Mesenchymal stem cell (in vitro differentiated cells and primary cell): ENCODE data around the gene PAPPA.

Experiments
- DNase-seq: peaks from one replicate; pipeline ENCODE4 v3.0.0-alpha.2; 2013
- H2AFZ ChIP-seq: one replicate; pipeline ENCODE4 v1.6.1; 2013; ENCODE audit warnings: low read depth, mild to moderate bottlenecking, control low read depth, inconsistent platforms, low read length, moderate library complexity
- H2AK5ac ChIP-seq: 2 replicates; pipeline ENCODE4 v1.6.1; 2013; ENCODE audit warnings: low read length, moderate library complexity, mild to moderate bottlenecking, inconsistent platforms; ENCODE audit not compliant: severe bottlenecking
- H2BK120ac ChIP-seq: one replicate; pipeline ENCODE4 v1.6.1; 2013; ENCODE audit warnings: low read depth, mild to moderate bottlenecking, inconsistent platforms, low read length, moderate library complexity
- H2BK12ac ChIP-seq, 2 experiments: one replicate each; pipeline ENCODE4 v1.6.1; 2013; ENCODE audit warnings: inconsistent platforms in 2 of 2, low read length in 2 of 2, mild to moderate bottlenecking in 2 of 2, moderate library complexity in 2 of 2, control low read depth in 1 of 2
- H2BK15ac ChIP-seq: one replicate; pipeline ENCODE4 v1.6.1; 2013; ENCODE audit warnings: mild to moderate bottlenecking, low read depth, inconsistent platforms; ENCODE audit not compliant: poor library complexity, severe bottlenecking
- H2BK5ac ChIP-seq: 2 replicates; pipeline ENCODE4 v1.6.1; 2013; ENCODE audit warnings: low read depth, mild to moderate bottlenecking, low read length, control low read depth, inconsistent platforms; ENCODE audit not compliant: poor library complexity, severe bottlenecking
- H3K14ac ChIP-seq, 2 experiments: one replicate each; pipeline ENCODE4 v1.6.1; 2013; ENCODE audit warnings: inconsistent platforms in 2 of 2, low read length in 2 of 2, control low read depth in 1 of 2, mild to moderate bottlenecking in 1 of 2, moderate library complexity in 1 of 2
- H3K18ac ChIP-seq, 2 experiments: one replicate each; pipeline ENCODE4 v1.6.1; 2013; ENCODE audit warnings: inconsistent platforms in 2 of 2, low read length in 2 of 2, control low read depth in 1 of 2, low read depth in 1 of 2, mild to moderate bottlenecking in 1 of 2
- H3K23ac ChIP-seq, 2 experiments: one replicate each; pipeline ENCODE4 v1.6.1; 2013; ENCODE audit warnings: inconsistent platforms in 2 of 2, low read length in 2 of 2, mild to moderate bottlenecking in 2 of 2, moderate library complexity in 2 of 2, control low read depth in 1 of 2
- H3K27ac ChIP-seq: 2 replicates; pipeline ENCODE4 v1.5.1; 2013; ENCODE audit warnings: mild to moderate bottlenecking, moderate library complexity, low read length, control low read depth, inconsistent platforms; ENCODE audit not compliant: poor library complexity, severe bottlenecking
- H3K27me3 ChIP-seq, 2 experiments: 2 replicates each; pipeline versions ENCODE4 v1.6.1 to v1.7.0; 2013; ENCODE audit warnings: low read length in 2 of 2, mild to moderate bottlenecking in 2 of 2, moderate library complexity in 2 of 2, control low read depth in 1 of 2, inconsistent platforms in 1 of 2; ENCODE audit not compliant: control insufficient read depth in 1 of 2, insufficient read depth in 1 of 2
- H3K36me3 ChIP-seq, 2 experiments: 2 replicates each; pipeline versions ENCODE4 v1.6.1 to v1.7.0; 2013; ENCODE audit warnings: low read length in 2 of 2, control low read depth in 1 of 2, inconsistent platforms in 1 of 2, low read depth in 1 of 2, mild to moderate bottlenecking in 1 of 2; ENCODE audit not compliant: insufficient read depth in 2 of 2, control insufficient read depth in 1 of 2
- H3K4ac ChIP-seq, 2 experiments: one replicate each; pipeline ENCODE4 v1.6.1; 2013; ENCODE audit warnings: inconsistent platforms in 2 of 2, low read length in 2 of 2, mild to moderate bottlenecking in 2 of 2, moderate library complexity in 2 of 2, control low read depth in 1 of 2, low read depth in 1 of 2
- H3K4me1 ChIP-seq: 2 replicates; pipeline ENCODE4 v1.6.1; 2013; ENCODE audit warnings: low read depth, low read length, control low read depth; ENCODE audit not compliant: control insufficient read depth, insufficient read depth
- H3K4me2 ChIP-seq: 2 replicates; pipeline ENCODE4 v1.6.1; 2013; ENCODE audit warnings: low read length, mild to moderate bottlenecking, inconsistent platforms; ENCODE audit not compliant: poor library complexity, severe bottlenecking
- H3K4me3 ChIP-seq, 2 experiments: 2 replicates each; pipeline versions ENCODE4 v1.5.1 to v1.7.0; 2013; ENCODE audit warnings: low read length in 2 of 2, mild to moderate bottlenecking in 2 of 2, control low read depth in 1 of 2, low read depth in 1 of 2; ENCODE audit not compliant: insufficient read depth in 1 of 2
- H3K79me1 ChIP-seq: replicated peaks from 2 replicates; pipeline ENCODE4 v1.6.1; 2013; ENCODE audit warnings: mild to moderate bottlenecking, control low read depth, low read length, inconsistent platforms; ENCODE audit not compliant: poor library complexity, severe bottlenecking
- H3K9ac ChIP-seq: 2 replicates; pipeline ENCODE4 v1.7.0; 2013; ENCODE audit warnings: mild to moderate bottlenecking, low read length, moderate library complexity
- H3K9me3 ChIP-seq: 2 replicates; pipeline ENCODE4 v1.7.0; 2013; ENCODE audit warnings: mild to moderate bottlenecking, low read length; ENCODE audit not compliant: control insufficient read depth
- H4K8ac ChIP-seq: one replicate; pipeline ENCODE4 v1.6.1; 2013; ENCODE audit warnings: inconsistent platforms, mild to moderate bottlenecking, low read length, moderate library complexity
- H4K91ac ChIP-seq: one replicate; pipeline ENCODE4 v1.6.1; 2013; ENCODE audit warnings: mild to moderate bottlenecking, low read length, inconsistent platforms
- WGBS: methylation state at CpG from one replicate; pipeline ENCODE4 v1.1.7; 2013; ENCODE audit warnings: mixed read lengths; 5-methylcytosine and 5-hydroxymethylcytosine counted together

The PAPPA gene

DNA sequence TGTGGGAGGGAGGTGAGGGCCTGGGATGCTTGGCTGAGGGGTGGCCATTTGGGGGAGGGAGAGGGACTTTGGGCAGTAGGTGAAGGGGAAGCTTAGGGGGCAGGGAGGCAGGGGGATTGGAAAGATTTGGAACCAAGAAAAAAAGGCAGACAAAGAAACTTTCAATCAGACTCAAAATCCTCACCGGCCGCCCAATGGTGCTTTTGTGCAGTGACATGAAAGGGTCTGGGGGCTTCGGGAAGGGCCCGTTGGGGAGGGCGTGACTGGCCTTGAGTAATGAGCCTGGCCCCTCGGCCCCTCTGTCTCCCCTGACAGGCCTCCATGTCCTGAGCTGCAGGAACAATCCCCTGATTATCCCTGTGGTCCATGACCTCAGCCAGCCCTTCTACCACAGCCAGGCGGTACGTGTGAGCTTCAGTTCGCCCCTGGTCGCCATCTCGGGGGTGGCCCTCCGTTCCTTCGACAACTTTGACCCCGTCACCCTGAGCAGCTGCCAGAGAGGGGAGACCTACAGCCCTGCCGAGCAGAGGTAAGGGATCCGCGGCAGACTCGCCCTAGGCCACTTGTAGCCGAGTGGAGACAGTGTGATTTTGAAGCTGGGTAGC is 181.1 kb downstream of the PAPPA start:
- H2AFZ ChIP-seq = no peak overlapping the region
- H4K91ac ChIP-seq = no peak overlapping the region

DNA sequence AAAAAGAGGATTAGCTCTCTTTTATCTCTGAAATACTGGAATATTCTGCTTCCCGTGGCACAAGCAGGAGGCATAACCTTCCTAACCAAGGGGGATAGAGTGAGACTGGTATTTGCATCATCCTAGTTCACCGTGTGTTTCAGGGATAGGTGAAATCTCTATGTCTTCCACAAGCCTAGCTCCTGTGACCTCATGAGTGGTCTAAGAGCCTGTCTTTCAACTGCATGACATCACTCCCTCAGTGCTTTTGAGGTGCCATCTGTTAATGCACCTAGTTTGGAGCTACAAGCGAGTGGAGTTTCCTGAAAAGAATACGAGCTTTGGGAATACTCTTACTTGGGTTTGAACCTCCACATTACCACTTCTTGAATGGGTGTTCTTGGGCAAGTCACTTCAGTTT is 181.8 kb downstream of the PAPPA start:
- no peak overlapping the region for H2AK5ac ChIP-seq
- no peak overlapping the region for H2AFZ ChIP-seq
- no peak overlapping the region for H2BK5ac ChIP-seq
- no peak overlapping the region for H3K4me2 ChIP-seq
- no peak overlapping the region for H3K14ac ChIP-seq
- no peaks in the 10 kb centered on the region for H3K79me1 ChIP-seq
- no peak overlapping the region for H2BK120ac ChIP-seq
- H4K91ac ChIP-seq = no peak overlapping the region
- no peak overlapping the region for H3K27ac ChIP-seq
- peaks cover 23 to 95% of the 10 kb centered on the region in 2 experiments for H3K36me3 ChIP-seq
- peaks cover 4% of the 10 kb centered on the region for H3K4me1 ChIP-seq
- H3K4ac ChIP-seq = no peak overlapping the region
- DNase-seq = no peak
- no peak overlapping the region for H3K23ac ChIP-seq
- 95% methylated on average over 2 of the region's 4 CpGs for WGBS
- no peak overlapping the region for H3K18ac ChIP-seq
- no peak overlapping the region for H3K9ac ChIP-seq
- no peaks in the 10 kb centered on the region for H3K9me3 ChIP-seq
- H4K8ac ChIP-seq = no peak overlapping the region
- no peaks in the 10 kb centered on the region for H3K27me3 ChIP-seq
- H2BK12ac ChIP-seq = no peak overlapping the region
- H3K4me3 ChIP-seq = no peak overlapping the region
- H2BK15ac ChIP-seq = no peak overlapping the region

More for the DNA sequence above, 181.1 kb downstream of the PAPPA start:
- no peak for DNase-seq
- Histone ChIP-seq H3K9me3 (no peaks in the 10 kb centered on the region), H2BK5ac (no peak overlapping the region), H2AK5ac (no peak overlapping the region), H3K27me3 (no peaks in the 10 kb centered on the region), H3K14ac (no peak overlapping the region), H3K18ac (no peak overlapping the region), H3K23ac (no peak overlapping the region), H3K79me1 (no peaks in the 10 kb centered on the region), H3K36me3 (peaks cover 23 to 95% of the 10 kb centered on the region in 2 experiments), H3K4me2 (no peak overlapping the region), H3K27ac (no peak overlapping the region), H3K9ac (no peak overlapping the region), H3K4me3 (no peak overlapping the region), H2BK120ac (no peak overlapping the region), H2BK15ac (no peak overlapping the region), H3K4me1 (peaks cover 4% of the 10 kb centered on the region), H4K8ac (no peak overlapping the region), H3K4ac (no peak overlapping the region), H2BK12ac (no peak overlapping the region)
- 95% methylated on average over 18 of the region's 19 CpGs for WGBS

DNA sequence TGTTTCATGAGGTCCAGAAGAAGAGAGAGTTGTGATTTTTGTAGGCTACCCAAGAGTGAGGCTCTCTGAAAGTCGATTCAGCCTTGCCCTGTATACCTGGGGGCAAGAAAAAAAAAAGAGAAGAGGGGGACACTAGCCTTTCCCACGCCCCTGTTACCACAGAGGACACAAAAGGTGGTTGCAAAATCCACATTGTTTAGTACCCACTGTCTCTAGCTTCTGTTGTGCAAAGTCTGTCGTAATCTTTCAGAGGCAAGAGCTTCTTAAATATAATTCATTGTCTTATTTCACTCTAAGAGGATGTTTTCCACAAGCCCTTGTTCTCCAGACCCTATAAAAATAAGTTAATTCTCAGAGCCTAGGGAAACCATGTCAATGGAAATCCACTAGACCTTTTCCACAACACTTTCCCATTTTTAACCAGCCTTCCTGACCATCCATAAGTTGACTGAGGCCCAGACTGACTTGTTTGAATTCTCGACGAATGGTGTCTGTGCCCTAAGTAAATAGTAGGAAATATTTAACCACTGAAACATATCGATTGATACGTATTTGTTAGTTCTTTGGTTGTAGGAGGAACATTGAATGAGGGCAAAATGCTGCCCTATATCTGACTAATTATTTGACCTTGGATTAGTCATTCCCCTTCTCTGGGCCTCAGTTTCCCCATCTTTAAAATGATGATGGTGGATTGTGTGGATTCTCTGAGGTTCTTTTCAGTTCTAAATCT is 182.7 kb downstream of the PAPPA start:
- WGBS = 93% methylated on average over 7 of the region's 7 CpGs

DNA sequence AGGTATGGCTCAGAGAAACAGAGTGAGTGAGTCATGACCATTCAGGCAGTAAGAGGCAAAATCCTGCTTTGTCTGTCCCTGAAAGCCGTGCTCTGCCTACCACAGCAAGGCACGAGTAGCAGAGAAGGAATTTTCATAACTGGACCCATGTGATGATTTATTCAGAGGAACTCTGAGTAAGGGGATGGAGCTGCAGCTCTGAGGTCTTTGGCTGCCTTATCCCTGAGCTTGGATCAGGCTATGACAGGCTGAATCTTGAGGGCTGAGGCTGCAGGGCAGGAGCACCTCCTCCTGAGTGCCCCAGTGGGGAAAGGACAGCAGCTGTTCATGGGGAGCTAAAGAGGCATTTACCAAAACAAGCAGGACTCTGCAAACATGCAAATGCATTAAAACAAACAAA is 183.4 kb downstream of the PAPPA start:
- H2BK120ac ChIP-seq = no peak overlapping the region
- H3K9ac ChIP-seq = peak overlapping the region; percentile 22
- peaks cover 23 to 94% of the 10 kb centered on the region in 2 experiments for H3K36me3 ChIP-seq
- no peaks in the 10 kb centered on the region for H3K27me3 ChIP-seq
- H4K91ac ChIP-seq = no peak overlapping the region
- no peak overlapping the region for H3K4ac ChIP-seq
- no peak overlapping the region for H3K18ac ChIP-seq
- H2BK12ac ChIP-seq = peak overlapping the region in 1 of 2 experiments; percentile 8
- no peak overlapping the region for H2BK15ac ChIP-seq
- no peak overlapping the region for H2AFZ ChIP-seq
- H2AK5ac ChIP-seq = no peak overlapping the region
- 27% methylated on average over 2 of the region's 2 CpGs for WGBS
- no peak overlapping the region for H3K4me3 ChIP-seq
- no peak overlapping the region for H3K4me2 ChIP-seq
- H3K9me3 ChIP-seq = no peaks in the 10 kb centered on the region
- H4K8ac ChIP-seq = no peak overlapping the region
- peak overlapping the region; percentile 69 for H3K27ac ChIP-seq
- DNase-seq = peak; percentile 59
- H3K4me1 ChIP-seq = peaks cover 4% of the 10 kb centered on the region
- no peak overlapping the region for H2BK5ac ChIP-seq
- H3K14ac ChIP-seq = no peak overlapping the region
- H3K79me1 ChIP-seq = no peaks in the 10 kb centered on the region
- H3K23ac ChIP-seq = no peak overlapping the region

More for the DNA sequence above, 182.7 kb downstream of the PAPPA start:
- Histone ChIP-seq H2AFZ (no peak overlapping the region), H3K4me3 (no peak overlapping the region), H2BK12ac (no peak overlapping the region), H2BK15ac (no peak overlapping the region), H3K27me3 (no peaks in the 10 kb centered on the region), H3K14ac (no peak overlapping the region), H4K91ac (no peak overlapping the region), H3K79me1 (no peaks in the 10 kb centered on the region), H3K4me1 (peaks cover 4% of the 10 kb centered on the region), H3K18ac (no peak overlapping the region), H2AK5ac (peak overlapping the region; percentile 17), H2BK5ac (no peak overlapping the region), H3K4me2 (no peak overlapping the region), H3K36me3 (peaks cover 23 to 94% of the 10 kb centered on the region in 2 experiments), H3K9ac (no peak overlapping the region), H2BK120ac (no peak overlapping the region), H3K9me3 (no peaks in the 10 kb centered on the region), H3K4ac (no peak overlapping the region), H3K23ac (no peak overlapping the region), H4K8ac (no peak overlapping the region), H3K27ac (peak overlapping the region; percentile 69)
- peak; percentile 74 for DNase-seq
